Skeletal muscle cell (primary cell): Measurements from ENCODE around the gene AGAP1.
"Not testable (repeated sequence)": the region's sequence is repeated elsewhere in the genome, so short reads cannot be mapped to it uniquely, and the experiment has no call there.

Source experiments
- DNase-seq: peaks from one replicate; pipeline ENCODE4 v3.0.0-alpha.2; 2010; ENCODE audit warnings: low read depth
- H3K4me3 ChIP-seq: 2 replicates; pipeline ENCODE4 v1.5.1; 2011; ENCODE audit warnings: low read depth, mild to moderate bottlenecking, control low read depth, low read length, moderate library complexity

AGAP1 gene

DNA sequence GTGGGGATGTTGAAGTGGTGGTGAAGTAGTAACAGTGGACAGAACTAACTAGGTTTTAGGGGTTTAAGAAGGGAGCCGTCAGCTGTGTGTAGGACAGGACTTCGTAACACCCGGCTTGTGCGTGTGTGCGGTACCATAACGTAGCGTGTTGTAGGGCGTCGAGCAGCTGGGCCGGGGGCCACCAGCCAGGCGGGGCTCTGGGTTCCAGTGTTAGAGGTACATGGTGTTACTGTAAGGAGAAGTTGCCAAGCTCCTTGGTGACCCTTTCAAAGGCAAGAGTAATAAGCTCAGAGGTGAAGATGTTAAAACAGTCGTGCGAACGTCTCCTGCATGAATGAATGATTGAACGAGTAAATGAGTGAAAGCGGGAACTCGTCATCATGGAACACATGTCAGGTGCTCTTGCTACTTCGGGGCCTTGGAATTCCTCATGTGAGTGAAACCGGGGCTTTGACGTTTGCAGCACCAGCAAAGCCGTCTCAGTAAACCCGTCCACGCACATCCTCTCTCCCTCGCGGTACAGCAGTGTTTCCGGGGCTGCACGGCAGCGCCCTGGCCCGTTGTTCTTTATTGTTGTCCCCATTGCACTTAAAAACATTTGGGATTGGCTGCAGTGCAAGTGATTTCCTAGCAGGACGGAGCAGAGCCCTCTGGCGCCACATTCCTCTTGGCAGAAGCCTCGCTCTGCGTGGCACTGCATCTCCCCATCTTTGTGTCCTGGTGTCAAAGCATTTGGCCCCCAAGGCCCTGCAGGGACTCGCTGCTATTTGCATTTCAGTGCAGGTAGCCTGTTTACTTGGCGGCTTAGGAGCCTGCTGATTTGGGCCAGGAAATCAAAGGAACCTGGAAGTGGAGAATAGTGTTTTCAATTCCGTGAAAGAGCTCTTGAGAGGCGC is 559.3 kb downstream of the AGAP1 start:
- no peak for DNase-seq
- H3K4me3 ChIP-seq = no peak overlapping the region

DNA sequence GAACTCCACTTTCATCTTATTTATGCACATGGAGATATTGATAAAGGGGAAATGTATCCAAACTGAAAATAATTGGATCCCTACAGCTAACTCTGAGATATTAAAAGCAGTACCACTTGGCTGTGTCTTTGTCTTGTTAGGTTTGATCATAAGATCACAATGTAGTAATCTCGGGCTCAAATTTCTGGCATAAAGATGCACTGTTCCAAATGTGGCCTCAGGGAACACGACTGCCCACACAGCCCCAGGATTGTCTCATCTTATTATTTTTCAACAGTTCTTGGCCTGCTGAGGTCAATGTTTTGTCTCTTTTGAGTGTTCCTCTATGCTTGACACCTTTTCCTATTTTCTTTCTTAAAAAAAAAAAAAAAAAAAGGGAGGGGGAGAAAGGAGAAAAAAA is 560.3 kb downstream of the AGAP1 start:
- peak; percentile 10 for DNase-seq

DNA sequence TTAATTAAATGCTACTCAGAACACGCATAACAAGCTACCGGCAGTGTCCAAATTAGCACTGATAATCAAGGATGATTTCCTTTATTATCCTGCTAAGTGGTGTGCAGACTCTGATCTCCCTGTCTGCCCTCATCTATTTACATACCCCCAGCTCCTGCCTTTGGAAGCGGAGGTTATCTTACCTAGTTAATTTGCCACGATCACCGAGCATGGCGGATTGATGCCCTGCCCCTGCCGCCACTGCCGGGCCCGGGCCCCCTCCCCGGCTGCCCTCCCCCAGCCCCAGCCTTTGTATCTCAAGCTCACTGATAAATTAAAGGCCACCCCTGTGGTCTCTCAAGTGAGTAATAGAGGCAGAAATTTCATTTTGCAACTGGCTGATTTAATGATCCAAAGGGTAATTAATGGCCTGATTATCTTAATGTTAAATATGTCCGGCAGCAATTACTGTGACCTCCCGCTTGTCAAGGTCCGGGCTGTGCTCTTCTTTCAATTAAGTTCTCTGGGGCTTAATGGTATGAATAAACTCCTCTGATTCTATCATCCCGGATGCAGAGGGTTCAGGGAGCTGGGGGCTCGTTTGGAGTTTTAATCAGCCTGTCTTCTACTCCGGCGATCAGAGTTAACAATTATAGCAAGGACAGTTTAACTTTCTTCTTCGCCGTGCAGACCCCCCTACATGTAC is 560.9 kb downstream of the AGAP1 start:
- DNase-seq = no peak
- H3K4me3 ChIP-seq = no peak overlapping the region

More for the DNA sequence above, 560.3 kb downstream of the AGAP1 start:
- no peak overlapping the region for H3K4me3 ChIP-seq

DNA sequence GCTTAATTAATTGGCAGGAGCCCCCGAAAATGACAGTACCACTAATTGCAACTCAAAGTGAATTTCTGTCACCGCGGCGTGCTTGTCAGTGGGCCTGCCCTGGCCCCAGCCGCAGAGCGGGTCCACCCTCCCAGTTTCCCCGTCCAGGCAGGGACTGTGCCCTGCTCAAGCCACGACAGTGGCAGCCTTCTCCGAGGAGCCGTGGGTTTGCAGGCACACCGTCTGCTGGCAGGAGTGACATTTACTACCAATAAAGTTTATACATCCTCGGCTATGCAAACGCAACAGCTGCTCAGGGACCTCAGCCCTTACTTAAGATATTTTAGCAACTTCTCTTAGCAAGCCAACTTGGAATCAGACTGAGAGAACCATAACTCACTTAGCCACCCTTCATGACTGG is 561.6 kb downstream of the AGAP1 start:
- no peak overlapping the region for H3K4me3 ChIP-seq
- DNase-seq = no peak

DNA sequence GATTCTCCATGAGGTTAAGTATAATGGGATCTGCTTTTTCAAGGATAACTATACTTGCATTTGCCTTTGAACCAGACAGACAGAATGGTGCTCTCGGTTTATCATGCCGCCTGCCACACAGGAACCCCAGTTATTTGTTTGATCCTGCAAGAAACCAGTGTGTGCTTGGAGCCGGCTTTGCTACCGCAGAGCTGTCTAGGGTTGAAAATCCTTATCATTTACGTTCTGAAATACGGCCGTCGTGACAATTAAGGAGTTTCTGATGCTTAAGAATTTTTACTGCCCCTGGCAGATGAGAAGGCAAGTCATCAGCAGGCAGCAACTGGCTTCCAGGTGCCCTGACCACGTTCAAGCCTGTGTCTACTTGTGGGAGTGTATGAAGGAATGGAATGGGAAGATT is 562.3 kb downstream of the AGAP1 start:
- DNase-seq = no peak
- H3K4me3 ChIP-seq = no peak overlapping the region

DNA sequence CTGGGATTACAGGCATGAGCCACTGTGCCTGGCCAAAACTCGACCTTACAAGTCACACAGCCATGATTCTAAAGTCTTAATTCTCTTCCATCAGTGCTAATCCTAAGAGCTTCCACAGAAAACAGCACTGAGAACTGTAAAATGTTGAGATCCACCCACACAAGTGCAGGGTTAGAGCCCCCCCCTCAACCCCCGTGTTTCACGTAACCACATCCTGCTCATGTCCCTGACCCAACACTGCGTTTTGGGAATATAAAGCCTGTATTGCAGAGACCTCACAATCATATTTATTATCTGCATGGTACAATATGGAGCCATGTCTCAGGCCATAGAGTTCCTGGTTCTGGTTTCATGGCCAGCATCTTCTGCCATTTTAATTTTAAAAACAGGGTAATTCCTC is 563.5 kb downstream of the AGAP1 start:
- DNase-seq = no peak
- no peak overlapping the region for H3K4me3 ChIP-seq

DNA sequence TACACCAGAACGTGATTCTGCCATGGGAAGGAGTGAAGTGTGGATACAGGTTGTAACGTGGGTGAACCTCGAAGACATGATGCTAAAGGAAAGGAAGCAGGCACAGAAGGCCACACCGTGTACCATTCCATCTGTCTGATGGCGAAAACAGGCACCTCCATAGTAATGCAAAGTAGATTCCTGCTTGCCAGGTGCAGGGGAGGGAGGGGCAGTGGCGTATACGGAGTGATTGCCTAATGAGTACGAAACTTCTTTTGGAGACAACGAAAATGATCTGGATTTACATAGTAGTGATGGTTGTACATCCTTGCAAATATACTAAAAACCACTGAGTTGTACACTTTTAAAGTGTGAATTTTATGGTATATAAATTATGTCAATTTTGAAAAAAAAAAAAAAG is 567.7 kb downstream of the AGAP1 start:
- H3K4me3 ChIP-seq = no peak overlapping the region
- no peak for DNase-seq

DNA sequence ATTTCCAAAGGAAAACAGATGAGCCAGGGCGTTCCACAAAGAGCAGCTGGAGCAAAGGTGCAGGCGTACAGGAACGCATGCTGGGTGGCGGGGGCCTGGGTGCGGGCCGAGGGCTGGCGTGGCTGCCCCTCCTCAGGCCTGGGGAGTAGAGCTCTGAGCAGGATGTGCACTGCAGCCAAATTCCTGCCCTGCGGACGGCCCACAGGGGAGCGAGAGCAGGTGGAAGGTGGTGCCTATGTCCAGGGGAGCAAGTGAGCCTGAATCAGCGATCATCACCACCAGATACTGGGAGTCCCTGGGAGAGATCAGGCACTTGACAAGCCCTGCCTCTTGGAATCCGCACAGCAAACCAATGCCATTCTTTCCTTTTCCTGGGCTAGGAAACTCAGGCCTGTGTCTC is 568.1 kb downstream of the AGAP1 start:
- DNase-seq = no peak
- no peak overlapping the region for H3K4me3 ChIP-seq

DNA sequence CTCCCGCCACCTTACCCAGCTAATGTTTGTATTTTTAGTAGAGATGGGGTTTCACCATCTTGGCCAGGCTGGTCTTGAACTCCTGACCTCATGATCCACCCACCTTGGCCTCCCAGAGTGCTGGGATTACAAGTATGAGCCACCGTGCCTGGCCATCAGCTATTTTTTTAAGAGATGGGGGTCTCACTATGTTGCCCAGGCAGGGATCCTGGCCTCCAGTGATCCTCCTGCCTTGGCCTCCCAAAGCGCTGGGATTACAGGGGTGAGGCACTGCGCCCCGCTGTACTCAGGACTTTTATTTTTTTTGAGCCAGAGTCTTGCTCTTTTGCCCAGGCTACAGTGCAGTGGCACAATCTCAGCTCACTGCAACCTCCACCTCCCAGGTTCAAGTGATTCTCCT is 569.0 kb downstream of the AGAP1 start:
- DNase-seq, H3K4me3 ChIP-seq: not testable (repeated sequence)

DNA sequence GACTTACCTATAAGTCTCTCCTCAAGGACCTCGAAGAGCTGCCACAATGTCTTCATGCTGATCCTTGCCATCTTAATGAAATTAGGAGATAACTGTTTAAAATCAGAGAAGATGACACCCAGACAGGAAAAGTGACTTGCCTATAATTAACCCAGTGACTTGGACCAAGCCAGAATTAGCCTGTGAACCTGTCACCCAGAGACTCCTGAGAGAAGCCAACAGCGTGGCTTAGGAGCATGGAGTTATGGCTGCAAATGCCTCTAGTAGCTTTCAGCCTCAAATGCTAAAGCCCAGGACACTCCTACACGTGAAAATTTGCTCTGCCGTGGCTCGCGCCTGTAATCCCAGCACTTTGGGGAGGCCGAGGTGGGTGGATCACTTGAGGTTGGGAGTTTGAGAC is 570.2 kb downstream of the AGAP1 start:
- H3K4me3 ChIP-seq = no peak overlapping the region
- DNase-seq = no peak

DNA sequence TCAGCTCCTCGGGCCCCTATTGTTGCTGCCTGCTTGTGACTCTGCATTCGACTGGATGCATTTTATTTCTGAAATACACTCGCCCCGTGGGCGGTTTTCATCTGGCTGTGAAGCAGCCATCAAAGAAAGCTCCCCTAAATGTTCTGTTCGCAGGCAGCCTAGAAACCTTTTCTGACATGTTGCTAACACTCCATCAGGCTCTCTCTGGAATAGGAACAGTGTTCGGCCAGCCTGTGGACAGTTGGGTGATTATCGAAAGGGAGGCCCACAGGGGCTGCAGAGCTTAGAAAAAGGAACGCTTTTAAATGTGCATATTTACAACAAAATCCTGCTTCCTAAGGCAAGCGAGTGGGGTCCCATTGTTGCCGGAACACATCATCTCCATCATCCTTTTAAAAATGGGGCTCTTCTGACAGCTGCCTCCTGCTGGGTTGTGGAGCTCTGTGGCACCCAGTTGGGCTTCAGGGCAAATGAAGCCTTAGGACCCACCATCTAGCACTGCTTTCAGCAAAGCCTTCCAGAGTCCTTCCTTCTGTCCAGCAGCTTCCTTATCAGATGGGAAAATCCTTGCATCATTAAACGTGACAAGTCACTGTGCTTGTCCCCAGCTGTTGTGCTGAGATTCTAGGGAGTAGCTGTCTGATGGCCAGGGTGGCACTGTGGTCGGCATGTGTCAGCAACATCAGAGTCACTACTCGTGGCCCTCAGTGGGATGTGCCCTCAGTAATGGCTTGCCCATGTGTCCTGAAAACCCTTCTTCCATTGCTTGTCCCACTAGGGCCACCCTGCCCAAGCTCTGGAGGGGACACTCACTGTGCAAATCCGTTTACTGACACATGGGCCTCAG is 571.7 kb downstream of the AGAP1 start:
- no peak overlapping the region for H3K4me3 ChIP-seq
- no peak for DNase-seq

DNA sequence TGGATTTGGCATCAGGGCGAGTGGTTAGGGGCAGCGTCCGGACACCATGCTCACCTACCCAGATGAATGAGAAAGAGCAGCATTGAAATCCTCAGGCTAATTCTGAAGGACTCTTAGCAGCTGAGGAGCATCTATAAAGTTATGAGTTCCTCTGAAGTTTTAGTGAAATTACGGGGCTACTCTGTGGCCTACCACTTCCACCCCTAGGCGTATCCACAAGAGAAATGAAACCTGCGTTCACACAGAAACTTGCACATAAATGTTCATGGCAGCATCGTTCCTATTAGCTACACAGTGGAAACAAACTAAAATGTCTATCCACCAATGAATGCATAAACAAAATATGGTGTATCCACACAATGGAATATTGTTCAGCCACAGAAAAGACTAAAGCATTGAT is 576.4 kb downstream of the AGAP1 start:
- no peak overlapping the region for H3K4me3 ChIP-seq
- DNase-seq = no peak

DNA sequence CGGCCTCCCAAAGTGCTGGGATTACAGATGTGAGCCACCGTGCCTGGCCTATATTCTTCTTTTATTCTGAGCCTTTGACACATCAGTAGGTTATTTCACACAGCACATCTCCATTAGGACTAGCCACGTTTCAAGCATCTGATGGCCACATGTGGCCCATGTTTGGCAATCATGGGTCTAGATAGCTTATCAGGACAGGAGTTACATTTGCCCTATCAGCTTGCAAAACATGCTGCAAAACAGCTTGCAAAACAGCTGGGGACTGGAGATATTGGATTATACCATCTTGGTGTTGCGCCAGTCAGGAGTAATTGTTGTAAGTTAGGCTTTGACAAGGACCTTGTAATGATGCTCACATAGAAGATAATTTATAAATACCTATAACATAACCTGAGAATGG is 579.4 kb downstream of the AGAP1 start:
- no peak for DNase-seq
- no peak overlapping the region for H3K4me3 ChIP-seq

DNA sequence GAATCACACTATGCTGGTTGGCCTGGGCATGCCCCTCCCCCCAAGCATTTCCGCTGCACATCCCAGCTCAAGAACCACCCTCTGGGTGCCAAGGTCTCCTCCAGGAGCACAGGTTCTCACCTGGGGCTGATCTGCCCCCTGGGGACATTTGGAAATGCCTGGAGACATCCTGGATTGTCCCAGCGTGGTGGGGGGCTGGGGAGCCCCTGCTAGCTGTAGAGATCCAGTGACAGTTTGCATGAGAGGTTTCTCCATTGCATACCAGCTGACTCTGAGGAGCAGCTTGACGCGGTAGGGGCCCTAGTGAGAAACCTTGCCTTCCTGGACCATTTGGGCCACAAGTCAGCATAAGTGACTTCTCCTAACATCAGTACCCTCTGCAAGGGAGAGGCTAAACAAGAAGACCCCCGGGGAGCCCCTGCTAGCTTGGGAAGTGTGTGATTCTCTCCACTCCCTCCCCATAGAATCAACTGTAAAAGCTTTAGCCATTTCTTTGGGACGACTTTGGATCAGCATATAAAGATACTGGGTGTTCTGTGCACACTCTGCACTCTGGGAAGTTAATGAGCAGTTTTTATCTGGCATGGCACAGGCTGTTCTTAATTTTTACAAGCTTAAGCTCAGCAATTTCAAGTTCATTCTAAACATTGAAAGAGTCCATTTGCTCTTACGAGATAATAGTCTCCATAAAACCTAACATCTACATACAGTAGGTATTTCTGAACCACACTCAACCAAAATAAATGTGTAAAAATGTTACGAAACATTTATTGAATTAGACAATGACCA is 580.2 kb downstream of the AGAP1 start:
- H3K4me3 ChIP-seq = no peak overlapping the region
- DNase-seq = no peak

DNA sequence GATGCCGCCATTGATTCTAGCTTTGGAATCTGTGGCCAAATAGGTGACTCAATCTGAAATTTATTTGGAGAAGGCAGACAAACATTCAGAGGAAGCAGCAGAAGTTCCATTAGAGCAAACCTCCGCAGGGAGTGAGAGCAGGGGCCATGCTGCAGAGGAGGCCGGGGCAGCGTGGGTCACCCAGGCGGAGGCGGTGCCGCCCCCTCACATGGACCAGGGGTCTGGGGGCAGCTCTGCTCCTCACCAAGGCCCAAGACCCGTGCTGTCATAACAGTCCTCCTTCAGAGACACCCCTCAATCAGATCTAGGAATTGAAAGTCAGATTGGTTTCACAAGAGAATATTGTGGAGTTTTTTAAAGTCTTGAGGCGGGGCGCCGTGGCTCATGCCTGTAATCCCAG is 582.0 kb downstream of the AGAP1 start:
- no peak for DNase-seq
- no peak overlapping the region for H3K4me3 ChIP-seq

DNA sequence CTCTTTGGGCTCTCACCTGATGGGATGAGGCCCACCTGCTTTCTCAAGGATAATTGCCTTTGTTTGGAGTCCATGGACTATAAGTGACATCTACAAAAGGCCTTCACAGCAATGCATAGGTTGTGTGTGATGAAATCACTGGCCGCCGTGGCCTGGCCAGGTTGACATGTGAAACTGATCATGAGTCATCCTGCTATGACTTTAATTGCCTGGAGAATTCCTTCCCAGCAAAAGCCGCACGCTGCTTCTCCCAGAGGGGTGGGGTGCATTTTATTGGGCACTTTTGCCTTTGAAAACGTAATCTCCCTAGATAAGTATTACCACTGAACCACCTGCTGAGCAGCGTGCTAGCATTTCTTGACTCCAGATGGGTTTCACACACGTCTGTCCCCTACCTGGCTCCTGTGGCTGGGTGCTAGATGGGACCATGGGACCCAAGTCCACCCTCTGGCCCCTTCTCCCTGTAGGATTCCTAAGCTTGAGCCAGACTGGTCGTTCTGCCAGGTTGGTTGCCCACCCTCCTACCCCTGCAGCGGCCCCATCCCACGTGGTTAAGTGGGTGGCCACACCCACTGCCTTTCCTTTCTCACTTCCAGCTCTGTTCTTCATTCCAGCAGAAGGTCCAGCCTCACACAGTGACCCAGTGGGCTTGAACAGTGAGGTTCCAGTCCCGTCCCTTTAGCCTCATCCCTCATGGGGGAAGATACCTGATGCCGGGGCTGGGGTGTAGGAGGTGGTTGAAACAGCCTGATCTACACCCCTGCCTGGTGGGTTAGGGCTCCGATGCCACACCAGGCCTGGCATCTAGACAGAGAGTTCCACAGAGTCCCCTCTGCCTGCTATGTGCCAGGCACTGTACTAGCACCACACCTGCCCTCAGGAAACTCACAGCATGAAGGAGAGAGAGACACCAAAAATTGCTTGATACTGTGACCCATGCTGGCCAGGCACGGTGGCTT is 584.7 kb downstream of the AGAP1 start:
- H3K4me3 ChIP-seq = no peak overlapping the region
- peak; percentile 36 for DNase-seq

DNA sequence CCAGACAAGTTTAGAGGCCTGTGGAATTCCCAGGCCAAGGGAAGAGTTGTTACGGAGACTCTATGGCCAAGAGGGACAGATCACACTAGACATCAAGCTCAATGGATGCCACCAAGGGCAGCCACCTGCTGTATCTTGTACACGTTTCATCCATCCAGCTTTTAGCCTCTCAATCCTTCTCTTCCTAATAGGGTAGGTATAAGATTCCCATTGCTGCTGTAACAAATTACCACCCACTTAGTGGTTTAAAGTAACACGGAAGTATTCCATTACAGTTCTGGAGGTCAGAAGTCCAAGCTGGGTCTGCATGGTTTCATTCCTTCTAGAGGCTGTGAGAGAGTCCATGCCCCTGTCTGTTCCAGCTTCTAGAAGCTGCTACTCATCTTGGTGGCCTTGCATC is 586.6 kb downstream of the AGAP1 start:
- DNase-seq = no peak

DNA sequence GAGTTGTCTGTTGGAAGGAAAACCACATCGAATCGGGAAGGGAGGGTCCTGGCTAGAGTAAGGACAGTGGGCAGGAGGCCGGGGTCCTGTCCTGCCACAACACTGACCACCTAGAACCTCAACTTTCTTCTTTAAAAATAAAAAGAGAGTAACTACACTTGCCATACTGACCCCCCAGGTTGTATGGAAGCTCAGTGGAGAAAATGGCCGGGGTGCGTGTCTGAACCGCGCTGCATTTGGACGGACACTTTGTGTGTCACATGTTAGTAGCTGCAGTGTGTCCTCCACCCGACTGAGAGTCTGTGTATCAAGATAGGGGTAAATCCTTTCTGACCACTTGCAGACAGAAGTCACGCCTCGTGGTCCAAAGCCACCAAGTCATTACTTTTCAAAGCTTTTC is 587.3 kb downstream of the AGAP1 start:
- no peak overlapping the region for H3K4me3 ChIP-seq
- DNase-seq = no peak

More for the DNA sequence above, 586.6 kb downstream of the AGAP1 start:
- no peak overlapping the region for H3K4me3 ChIP-seq
